Chondrocyte (in vitro differentiated cells): ENCODE results near the gene ZNF584. TPM values are rescaled to one million over a fixed set of nuclear protein-coding genes. Genes with fewer than 3 reads are reported as not detected.
"Not testable (repeated sequence)": the region's sequence is repeated elsewhere in the genome, so short reads cannot be mapped to it uniquely, and the experiment has no call there.

ENCODE experiments used
- DNase-seq: peaks from one replicate; pipeline ENCODE4 v3.0.0; 2021; ENCODE audit warnings: mixed read lengths, low spot score
- H3K27ac Mint-ChIP-seq: one replicate; pipeline ENCODE4 v1.8.0; 2021; ENCODE audit warnings: mild to moderate bottlenecking, moderate library complexity, mixed read lengths; ENCODE audit not compliant: unreplicated experiment
- H3K27me3 Mint-ChIP-seq: 2 replicates; pipeline ENCODE4 v1.8.0; 2021; ENCODE audit warnings: low read depth, mixed read lengths
- H3K36me3 Mint-ChIP-seq: 2 replicates; pipeline ENCODE4 v1.8.0; 2021; ENCODE audit warnings: low read depth, mixed read lengths
- H3K4me1 Mint-ChIP-seq: 2 replicates; pipeline ENCODE4 v1.8.0; 2021; ENCODE audit warnings: low read depth, mild to moderate bottlenecking, mixed read lengths
- H3K4me3 Mint-ChIP-seq: one replicate; pipeline ENCODE4 v1.8.0; 2021; ENCODE audit warnings: mild to moderate bottlenecking, moderate library complexity, mixed read lengths; ENCODE audit not compliant: unreplicated experiment
- H3K9me3 Mint-ChIP-seq: 2 replicates; pipeline ENCODE4 v1.8.0; 2021; ENCODE audit warnings: low read depth, mixed read lengths
- total RNA-seq: library from RNA; stranded (reverse); gene quantifications from 3 replicates; pipeline ENCODE4 v1.2.1, GENCODE V29; 2021
- TF ChIP-seq, protein P1 (sequence below): fragments of 200-600 bp; sonication (generic); IDR thresholded peaks from 2 replicates; pipeline ENCODE4 v1.5.0; 2021; ENCODE audit warnings: antibody characterized with exemption, mild to moderate bottlenecking, moderate library complexity

The ZNF584 gene
- total RNA-seq, 1 donor from 2014 or later, result 10.2 TPM

- TF ChIP-seq, protein P1, sequence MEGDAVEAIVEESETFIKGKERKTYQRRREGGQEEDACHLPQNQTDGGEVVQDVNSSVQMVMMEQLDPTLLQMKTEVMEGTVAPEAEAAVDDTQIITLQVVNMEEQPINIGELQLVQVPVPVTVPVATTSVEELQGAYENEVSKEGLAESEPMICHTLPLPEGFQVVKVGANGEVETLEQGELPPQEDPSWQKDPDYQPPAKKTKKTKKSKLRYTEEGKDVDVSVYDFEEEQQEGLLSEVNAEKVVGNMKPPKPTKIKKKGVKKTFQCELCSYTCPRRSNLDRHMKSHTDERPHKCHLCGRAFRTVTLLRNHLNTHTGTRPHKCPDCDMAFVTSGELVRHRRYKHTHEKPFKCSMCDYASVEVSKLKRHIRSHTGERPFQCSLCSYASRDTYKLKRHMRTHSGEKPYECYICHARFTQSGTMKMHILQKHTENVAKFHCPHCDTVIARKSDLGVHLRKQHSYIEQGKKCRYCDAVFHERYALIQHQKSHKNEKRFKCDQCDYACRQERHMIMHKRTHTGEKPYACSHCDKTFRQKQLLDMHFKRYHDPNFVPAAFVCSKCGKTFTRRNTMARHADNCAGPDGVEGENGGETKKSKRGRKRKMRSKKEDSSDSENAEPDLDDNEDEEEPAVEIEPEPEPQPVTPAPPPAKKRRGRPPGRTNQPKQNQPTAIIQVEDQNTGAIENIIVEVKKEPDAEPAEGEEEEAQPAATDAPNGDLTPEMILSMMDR, result peak; percentile 50
- Mint-ChIP-seq H3K9me3 (no peaks in the 10 kb centered on the region), H3K27ac (peak overlapping the region; percentile 90), H3K4me1 (peaks cover 18% of the 10 kb centered on the region), H3K36me3 (no peaks in the 10 kb centered on the region), H3K27me3 (no peaks in the 10 kb centered on the region), H3K4me3 (peak overlapping the region; percentile 78)
- peak; percentile 99 for DNase-seq
These were observed 7.3 kb upstream of the ZNF584 start for GRCh38 chr19:58400916-58401839.

- peaks cover 22% of the 10 kb centered on the region for H3K4me1 Mint-ChIP-seq
- TF ChIP-seq, protein P1, result no peak
- peak overlapping the region; percentile 78 for H3K4me3 Mint-ChIP-seq
- DNase-seq, result no peak
- H3K27me3 Mint-ChIP-seq, result no peaks in the 10 kb centered on the region
- no peaks in the 10 kb centered on the region for H3K9me3 Mint-ChIP-seq
- no peaks in the 10 kb centered on the region for H3K36me3 Mint-ChIP-seq
- peak overlapping the region; percentile 90 for H3K27ac Mint-ChIP-seq
These were observed 6.5 kb upstream of the ZNF584 start for GRCh38 chr19:58401840-58402421.

- H3K27ac Mint-ChIP-seq, H3K9me3 Mint-ChIP-seq, H3K27me3 Mint-ChIP-seq, H3K36me3 Mint-ChIP-seq, DNase-seq, H3K4me3 Mint-ChIP-seq: not testable (repeated sequence)
- peaks cover 36% of the 10 kb centered on the region for H3K4me1 Mint-ChIP-seq
These were observed 4.5 kb upstream of the ZNF584 start for GRCh38 chr19:58403920-58404478.

GRCh38 chr19:58406818-58407657 lies 1.4 kb upstream of the ZNF584 start:
- TF ChIP-seq, protein P1, result peak; percentile 65
- H3K27ac Mint-ChIP-seq, result peak overlapping the region; percentile 77
- peaks cover 34% of the 10 kb centered on the region for H3K4me1 Mint-ChIP-seq
- no peaks in the 10 kb centered on the region for H3K9me3 Mint-ChIP-seq
- no peaks in the 10 kb centered on the region for H3K36me3 Mint-ChIP-seq
- no peaks in the 10 kb centered on the region for H3K27me3 Mint-ChIP-seq
- peak overlapping the region; percentile 90 for H3K4me3 Mint-ChIP-seq
- no peak for DNase-seq

- H3K27me3 Mint-ChIP-seq, result no peaks in the 10 kb centered on the region
- peak overlapping the region; percentile 90 for H3K4me3 Mint-ChIP-seq
- peak overlapping the region; percentile 92 for H3K27ac Mint-ChIP-seq
- peaks cover 34% of the 10 kb centered on the region for H3K4me1 Mint-ChIP-seq
- no peaks in the 10 kb centered on the region for H3K9me3 Mint-ChIP-seq
- no peak for DNase-seq
- H3K36me3 Mint-ChIP-seq, result peaks cover 2% of the 10 kb centered on the region
- TF ChIP-seq, protein P1, result no peak
These were observed 744 bp upstream of the ZNF584 start for GRCh38 chr19:58407658-58408151.
